Activated CD4-positive, alpha-beta memory T cell treated with anti-CD3 and anti-CD28 coated beads, Interleukin-2, amount 10 ng/mL, durations not matched to agents 7 days and 5 days (primary cell): Measurements from ENCODE around the gene NAA60. TPM values are rescaled to one million over a fixed set of nuclear protein-coding genes. Genes with fewer than 3 reads are reported as not detected.
A peak's percentile ranks its signal among the peaks of the same experiment; 100 is the strongest.

ENCODE experiments used
- CTCF ChIA-PET: fragments of 350-600 bp; sonication (Branson Sonifier 250); formaldehyde crosslinking; loops from one replicate; lab custom pipeline; 2021; ENCODE audit warnings: antibody characterized with exemption, inconsistent platforms; lab: Charles Lee
- POLR2A ChIA-PET: fragments of 350-600 bp; sonication (Branson Sonifier 250); formaldehyde crosslinking; loops from one replicate; lab custom pipeline; 2021; ENCODE audit warnings: antibody characterized with exemption; lab: Charles Lee
- DNase-seq: peaks from one replicate; pipeline ENCODE4 v3.0.0-alpha.2; 2020
- H3K27ac Mint-ChIP-seq: one replicate; pipeline ENCODE4 v1.8.0; 2021; ENCODE audit warnings: mild to moderate bottlenecking, mixed read lengths
- H3K27me3 Mint-ChIP-seq: one replicate; pipeline ENCODE4 v1.8.0; 2021; ENCODE audit warnings: mixed read lengths
- H3K36me3 Mint-ChIP-seq: one replicate; pipeline ENCODE4 v1.8.0; 2021; ENCODE audit warnings: low read depth, mixed read lengths
- H3K4me1 Mint-ChIP-seq: one replicate; pipeline ENCODE4 v1.8.0; 2021; ENCODE audit warnings: mixed read lengths
- H3K4me3 Mint-ChIP-seq: one replicate; pipeline ENCODE4 v1.8.0; 2021; ENCODE audit warnings: mild to moderate bottlenecking, mixed read lengths
- H3K9me3 Mint-ChIP-seq: one replicate; pipeline ENCODE4 v1.8.0; 2021; ENCODE audit warnings: mixed read lengths
- total RNA-seq, 2 experiments: library from RNA; stranded (reverse); gene quantifications; one replicate each; pipeline ENCODE4 v1.2.3, GENCODE V29; 2021

The NAA60 gene
- total RNA-seq, 2 experiments from 2014 or later, result 46.1 to 46.4 TPM

DNA sequence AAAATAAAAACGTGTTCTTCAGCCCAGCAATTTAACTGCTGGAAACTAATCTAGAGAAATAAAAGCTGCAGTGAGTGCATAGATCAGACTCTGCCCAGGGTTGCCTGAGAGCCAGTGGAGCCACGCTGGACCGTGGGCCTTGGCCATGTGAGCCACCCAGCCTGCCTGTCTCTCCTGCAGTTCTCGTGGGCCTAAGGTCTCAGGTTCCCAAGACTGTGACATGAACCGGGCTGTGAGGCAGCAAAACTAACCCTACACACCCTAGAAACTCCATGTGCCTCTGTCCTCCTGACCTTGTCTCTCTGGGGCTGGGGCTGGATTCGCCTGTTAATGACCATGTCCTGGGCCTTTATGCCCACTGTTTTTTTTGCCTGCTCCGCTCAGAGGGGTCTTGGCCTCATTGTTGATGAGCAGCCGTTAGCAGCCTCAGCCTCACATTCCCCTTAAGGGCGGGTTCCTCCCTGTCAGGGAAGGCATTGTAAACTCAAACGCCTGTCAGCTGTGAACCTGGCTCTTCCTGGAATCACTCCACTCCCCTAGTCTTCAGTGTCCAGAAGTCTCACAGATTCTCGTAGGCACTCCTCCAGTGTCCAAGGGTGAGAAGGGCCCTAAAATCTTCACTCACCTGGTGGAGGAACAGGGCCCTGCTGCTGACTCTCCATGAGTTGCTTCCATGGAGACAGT lies 34.9 kb downstream of the NAA60 start:
- DNase-seq, result no peak
- peaks cover 36% of the 10 kb centered on the region for H3K36me3 Mint-ChIP-seq
- H3K4me3 Mint-ChIP-seq, result no peak overlapping the region
- H3K4me1 Mint-ChIP-seq, result peaks cover 4% of the 10 kb centered on the region
- H3K9me3 Mint-ChIP-seq, result no peaks in the 10 kb centered on the region
- no peak overlapping the region for H3K27ac Mint-ChIP-seq
- no peaks in the 10 kb centered on the region for H3K27me3 Mint-ChIP-seq
- ChIA-PET CTCF (no interaction called here), POLR2A (no interaction called here)

DNA sequence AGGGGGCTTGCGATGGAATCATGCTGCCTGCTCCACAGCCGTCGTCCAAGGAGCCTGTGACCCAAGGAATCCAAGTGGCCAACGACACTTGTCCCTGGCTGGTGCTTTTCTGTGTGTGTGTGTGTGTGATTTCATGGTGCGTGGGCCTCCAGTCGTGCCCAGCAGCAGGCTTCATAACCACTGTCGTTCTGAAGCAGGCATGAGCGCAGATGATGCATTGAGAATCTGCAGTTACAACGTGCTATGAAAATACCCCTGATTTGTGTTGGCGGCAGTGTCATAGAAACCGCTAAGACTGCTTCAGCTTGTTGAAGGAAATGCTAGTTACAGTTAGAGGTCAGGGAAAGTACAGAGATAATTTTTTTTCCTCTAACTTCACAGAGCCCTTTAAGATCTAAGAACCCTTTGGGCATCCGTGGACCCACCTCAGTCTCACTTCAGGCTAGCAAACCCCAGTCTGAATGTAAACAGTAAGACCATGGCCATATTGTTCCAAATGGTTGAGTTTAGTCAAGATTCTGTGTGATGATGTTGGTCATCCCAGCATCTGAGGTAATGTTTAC lies 36.3 kb downstream of the NAA60 start:
- Mint-ChIP-seq H3K4me1 (peaks cover 4% of the 10 kb centered on the region), H3K27ac (peak overlapping the region; percentile 40), H3K36me3 (peaks cover 41% of the 10 kb centered on the region), H3K4me3 (no peak overlapping the region), H3K9me3 (no peaks in the 10 kb centered on the region), H3K27me3 (no peaks in the 10 kb centered on the region)
- DNase-seq, result no peak
- POLR2A ChIA-PET, result no interaction called here
- CTCF ChIA-PET, result no interaction called here

DNA sequence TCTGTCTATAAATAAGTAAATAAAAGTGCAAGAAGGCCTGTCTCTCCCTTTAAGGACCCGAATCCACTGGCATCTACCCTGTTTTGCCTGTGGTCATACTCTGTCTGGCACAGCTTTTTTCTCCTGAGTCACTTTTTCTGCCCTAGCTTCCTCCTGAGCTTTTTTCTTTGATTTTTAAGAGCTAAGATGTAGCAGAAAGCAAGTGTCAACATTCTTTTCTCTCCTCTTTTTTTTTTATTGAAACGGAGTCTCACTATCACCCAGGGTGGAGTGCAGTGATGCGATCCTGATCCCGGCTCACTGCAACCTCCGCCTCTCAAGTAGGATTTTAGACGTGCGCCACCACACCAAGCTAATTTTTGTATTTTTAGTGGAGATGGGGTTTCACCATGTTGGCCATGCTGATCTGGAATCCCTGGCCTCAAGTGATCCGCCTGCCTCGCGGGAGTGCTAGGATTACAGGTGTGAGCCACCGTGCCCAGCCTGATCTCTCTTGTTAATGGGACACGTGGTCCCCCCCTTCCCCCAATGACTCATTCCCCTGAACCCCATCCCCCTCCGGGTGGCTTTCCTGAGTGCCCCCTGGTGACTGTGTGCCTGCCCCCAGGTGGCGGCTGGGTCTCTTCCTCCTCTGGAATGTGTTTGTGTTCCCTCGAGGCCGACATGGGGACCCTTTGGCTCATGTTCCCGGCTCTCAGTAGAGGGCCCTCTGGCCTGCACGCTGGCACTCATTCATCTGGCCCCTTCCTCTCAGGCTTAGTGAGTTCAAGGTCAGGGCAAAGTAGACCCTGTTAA lies 37.6 kb downstream of the NAA60 start:
- CTCF ChIA-PET, result no interaction called here
- H3K9me3 Mint-ChIP-seq, result no peaks in the 10 kb centered on the region
- no peak for DNase-seq
- H3K27ac Mint-ChIP-seq, result no peak overlapping the region
- peaks cover 38% of the 10 kb centered on the region for H3K36me3 Mint-ChIP-seq
- no peaks in the 10 kb centered on the region for H3K27me3 Mint-ChIP-seq
- H3K4me1 Mint-ChIP-seq, result peaks cover 4% of the 10 kb centered on the region
- H3K4me3 Mint-ChIP-seq, result no peak overlapping the region
- POLR2A ChIA-PET, result interaction anchor here (0.8 kb wide), 1 partner anchor 78 kb away, joined by 3 read pairs; no protein-coding TSS in a partner anchor

DNA sequence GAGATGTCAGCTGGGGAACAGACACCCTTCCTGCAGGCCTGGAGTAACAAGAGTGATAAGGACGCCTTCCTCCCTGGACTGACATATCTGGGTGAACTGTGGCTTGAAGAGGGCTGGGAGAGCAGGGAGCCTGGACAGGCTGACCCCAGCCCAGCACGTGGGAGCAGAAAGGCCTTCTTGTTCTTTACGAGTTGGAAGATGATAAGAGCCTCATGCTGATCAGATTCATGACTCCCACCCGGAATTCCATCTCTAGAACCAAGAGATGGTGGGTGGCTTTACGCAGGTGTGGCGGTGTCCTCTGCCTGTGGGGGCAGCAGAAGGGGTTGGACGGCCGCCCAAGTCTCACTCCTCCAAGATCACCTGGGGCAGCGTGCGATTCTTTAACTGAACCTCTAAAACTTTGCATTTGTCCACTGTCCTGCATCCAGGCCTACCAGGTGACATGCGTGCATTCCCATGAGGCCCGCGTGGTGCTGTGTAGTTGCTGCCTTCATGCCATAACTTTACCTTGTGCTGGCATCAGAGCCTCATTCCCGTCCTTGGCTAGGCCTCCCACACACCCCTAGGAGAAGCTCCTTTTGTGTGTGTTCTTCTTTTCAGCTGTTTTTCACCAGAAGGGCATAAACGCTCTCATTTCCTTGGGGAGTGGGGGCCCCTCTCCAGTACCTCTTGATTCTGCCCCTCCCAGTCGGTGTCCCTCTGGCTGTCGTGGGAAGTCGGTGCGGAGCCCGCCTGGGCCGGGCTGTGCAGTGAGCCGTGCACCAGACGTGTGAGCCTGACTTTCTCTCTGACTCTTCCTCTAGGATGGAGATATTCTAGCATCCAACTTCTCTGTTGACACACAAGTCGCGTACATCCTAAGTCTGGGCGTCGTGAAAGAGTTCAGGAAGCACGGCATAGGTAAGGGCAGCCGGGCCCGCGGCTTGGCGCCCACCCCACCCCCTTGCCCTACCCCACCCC lies 38.5 kb downstream of the NAA60 start:
- no peak overlapping the region for H3K4me3 Mint-ChIP-seq
- ChIA-PET POLR2A (interaction anchor here (0.8 kb wide), 1 partner anchor 77 kb away, joined by 3 read pairs; no protein-coding TSS in a partner anchor), CTCF (no interaction called here)
- no peaks in the 10 kb centered on the region for H3K9me3 Mint-ChIP-seq
- no peaks in the 10 kb centered on the region for H3K27me3 Mint-ChIP-seq
- peaks cover 40% of the 10 kb centered on the region for H3K36me3 Mint-ChIP-seq
- H3K27ac Mint-ChIP-seq, result no peak overlapping the region
- H3K4me1 Mint-ChIP-seq, result peaks cover 4% of the 10 kb centered on the region
- no peak for DNase-seq

GRCh38 chr16:3482659-3483241 lies 39.3 kb downstream of the NAA60 start:
- H3K27me3 Mint-ChIP-seq, result no peaks in the 10 kb centered on the region
- POLR2A ChIA-PET, result no interaction called here
- DNase-seq, result no peak
- H3K36me3 Mint-ChIP-seq, result peaks cover 40% of the 10 kb centered on the region
- no peaks in the 10 kb centered on the region for H3K9me3 Mint-ChIP-seq
- peaks cover 4% of the 10 kb centered on the region for H3K4me1 Mint-ChIP-seq
- H3K27ac Mint-ChIP-seq, result no peak overlapping the region
- H3K4me3 Mint-ChIP-seq, result no peak overlapping the region
- CTCF ChIA-PET, result no interaction called here

- Mint-ChIP-seq H3K27ac (no peak overlapping the region), H3K9me3 (no peaks in the 10 kb centered on the region), H3K27me3 (no peaks in the 10 kb centered on the region), H3K4me3 (no peak overlapping the region), H3K36me3 (peaks cover 30% of the 10 kb centered on the region), H3K4me1 (peaks cover 2% of the 10 kb centered on the region)
- POLR2A ChIA-PET, result no interaction called here
- CTCF ChIA-PET, result interaction anchor here (1.9 kb wide), 1 partner anchor 453 kb away, joined by 4 read pairs; no protein-coding TSS in a partner anchor
- no peak for DNase-seq
Observed at GRCh38 chr16:3484318-3485096, 41.0 kb downstream of the NAA60 start.

- H3K9me3 Mint-ChIP-seq, result no peaks in the 10 kb centered on the region
- no peak overlapping the region for H3K4me3 Mint-ChIP-seq
- H3K36me3 Mint-ChIP-seq, result peaks cover 28% of the 10 kb centered on the region
- H3K27me3 Mint-ChIP-seq, result no peaks in the 10 kb centered on the region
- no peaks in the 10 kb centered on the region for H3K4me1 Mint-ChIP-seq
- DNase-seq, result no peak
- CTCF ChIA-PET, result interaction anchor here (1.9 kb wide), 1 partner anchor 454 kb away, joined by 4 read pairs; no protein-coding TSS in a partner anchor
- no peak overlapping the region for H3K27ac Mint-ChIP-seq
- POLR2A ChIA-PET, result no interaction called here
Observed at GRCh38 chr16:3485097-3485745, 41.7 kb downstream of the NAA60 start.

DNA sequence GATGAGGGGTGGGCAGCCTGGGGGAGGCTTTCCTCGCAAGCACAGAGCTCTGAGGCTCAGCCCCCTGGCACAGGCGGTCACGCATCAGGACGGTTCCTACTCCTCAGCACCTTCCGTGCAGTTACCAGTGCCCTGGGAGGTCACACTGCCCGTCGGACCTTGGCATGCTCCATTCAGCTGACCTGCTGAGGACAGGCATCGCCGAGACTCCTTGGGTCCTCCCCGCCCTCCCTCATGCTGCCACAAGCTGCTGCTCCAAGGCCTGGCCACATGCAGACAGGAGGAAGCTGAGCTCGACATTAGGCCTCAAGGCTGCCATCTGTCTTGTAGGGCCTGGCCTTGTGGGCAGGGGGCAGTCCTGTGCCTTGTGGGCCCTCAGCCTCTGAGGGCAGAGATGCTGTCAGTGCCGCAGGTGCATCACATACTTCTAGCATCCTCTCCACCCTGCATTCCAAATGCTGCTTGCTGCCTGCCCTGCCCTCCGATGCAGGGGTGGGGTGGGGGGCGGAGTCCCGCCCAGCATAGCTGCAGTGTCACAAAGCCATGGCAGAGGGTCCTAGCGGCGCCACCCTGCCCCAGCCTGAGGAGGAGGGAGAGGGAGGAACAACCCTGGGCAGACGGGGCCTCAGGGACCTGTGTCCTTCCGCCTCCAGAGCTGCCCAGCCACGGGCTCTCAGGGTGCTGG lies 42.5 kb downstream of the NAA60 start:
- Mint-ChIP-seq H3K27me3 (no peaks in the 10 kb centered on the region), H3K36me3 (peaks cover 28% of the 10 kb centered on the region), H3K27ac (no peak overlapping the region), H3K4me1 (no peaks in the 10 kb centered on the region), H3K4me3 (no peak overlapping the region), H3K9me3 (no peaks in the 10 kb centered on the region)
- no peak for DNase-seq
- CTCF ChIA-PET, result no interaction called here
- POLR2A ChIA-PET, result no interaction called here

DNA sequence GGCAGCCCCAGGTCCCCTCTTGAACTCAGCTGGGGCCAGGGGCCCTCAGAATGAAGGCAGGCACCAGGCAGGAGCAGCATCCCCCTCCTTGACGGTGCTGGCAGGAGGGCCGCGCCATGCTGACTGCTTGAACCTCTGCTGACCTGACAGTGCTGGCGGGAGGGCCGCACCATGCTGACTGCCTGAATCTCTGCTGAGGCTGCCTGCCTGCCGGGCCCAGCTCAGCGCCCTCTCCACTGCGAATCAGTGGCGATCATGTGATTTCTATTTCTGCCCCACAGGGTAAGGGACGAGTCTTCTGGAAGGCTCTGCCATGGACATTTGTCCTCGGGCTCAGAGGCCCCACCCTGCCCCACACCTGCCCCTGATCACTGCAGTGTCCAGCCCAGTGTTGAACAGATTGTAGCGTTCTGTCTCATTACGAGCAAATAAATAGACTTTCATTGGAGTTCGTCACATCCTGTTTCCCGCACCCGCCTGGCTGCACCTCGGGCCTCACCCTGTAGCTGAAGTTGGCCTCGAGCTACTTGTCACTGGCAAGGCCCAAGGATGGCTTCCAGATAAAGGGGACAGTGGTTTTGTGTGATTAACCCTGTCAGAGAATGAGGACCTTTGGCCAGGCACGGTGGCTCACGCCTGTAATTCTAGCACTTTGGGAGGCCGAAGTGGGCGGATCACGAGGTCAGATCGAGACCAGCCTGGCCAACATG lies 43.2 kb downstream of the NAA60 start:
- POLR2A ChIA-PET, result no interaction called here
- no peaks in the 10 kb centered on the region for H3K9me3 Mint-ChIP-seq
- no peak overlapping the region for H3K27ac Mint-ChIP-seq
- no peaks in the 10 kb centered on the region for H3K27me3 Mint-ChIP-seq
- H3K4me3 Mint-ChIP-seq, result no peak overlapping the region
- CTCF ChIA-PET, result no interaction called here
- no peak for DNase-seq
- H3K36me3 Mint-ChIP-seq, result peaks cover 28% of the 10 kb centered on the region
- no peaks in the 10 kb centered on the region for H3K4me1 Mint-ChIP-seq

DNA sequence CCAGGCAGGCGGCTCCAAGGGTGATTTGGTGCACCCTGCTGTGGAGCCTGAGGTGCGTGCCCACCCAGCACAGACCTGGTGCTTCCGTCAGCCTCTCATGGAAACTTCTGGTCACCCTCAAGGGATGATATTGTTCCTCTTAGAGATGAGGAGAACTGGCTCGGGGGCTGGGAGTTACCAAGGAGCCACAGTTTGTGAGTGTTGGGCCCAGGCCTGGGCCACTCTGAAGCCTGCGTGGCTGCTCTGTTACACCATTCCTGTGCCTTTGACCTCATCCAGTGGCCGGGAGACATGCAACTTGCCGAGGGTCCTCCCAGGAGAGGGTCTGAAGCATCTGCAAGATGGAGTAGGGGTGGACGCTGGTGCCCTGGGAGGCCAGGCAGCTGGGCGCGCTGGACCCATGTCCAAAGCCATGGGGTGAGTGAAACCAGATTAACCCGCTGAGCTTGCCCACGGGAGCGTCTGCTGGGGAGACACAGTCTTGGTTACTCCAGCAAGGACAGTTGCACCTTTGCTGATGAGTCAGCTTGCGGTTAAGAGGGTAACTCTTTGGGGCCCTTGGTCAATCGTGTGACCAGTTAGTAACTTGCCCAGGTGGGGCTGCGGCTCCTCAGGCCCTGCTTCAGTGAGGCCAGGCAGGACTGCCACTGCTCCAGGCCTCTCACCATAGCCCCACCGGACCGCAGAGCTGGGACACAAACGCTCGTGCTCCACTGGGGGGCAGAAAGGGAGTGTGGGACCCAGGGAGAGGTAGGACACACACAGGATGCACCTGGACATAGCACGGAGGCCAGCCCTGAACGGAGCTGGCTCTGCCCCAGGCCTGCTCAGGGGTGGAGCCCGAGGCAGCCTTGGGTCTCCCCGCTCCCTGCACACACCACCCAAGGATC lies 44.3 kb downstream of the NAA60 start:
- no peak for DNase-seq
- H3K4me3 Mint-ChIP-seq, result no peak overlapping the region
- no peaks in the 10 kb centered on the region for H3K27me3 Mint-ChIP-seq
- H3K27ac Mint-ChIP-seq, result no peak overlapping the region
- CTCF ChIA-PET, result no interaction called here
- peaks cover 22% of the 10 kb centered on the region for H3K36me3 Mint-ChIP-seq
- no peaks in the 10 kb centered on the region for H3K9me3 Mint-ChIP-seq
- POLR2A ChIA-PET, result interaction anchor here (1.0 kb wide), 1 partner anchor 205 kb away, joined by 3 read pairs; the partner anchor contains the start of gene ZNF263
- H3K4me1 Mint-ChIP-seq, result no peaks in the 10 kb centered on the region
